Fibroblast of pulmonary artery (primary cell): Measurements from ENCODE around the gene RAI14.
"Not testable (repeated sequence)": the region's sequence is repeated elsewhere in the genome, so short reads cannot be mapped to it uniquely, and the experiment has no call there.

Source experiments
- DNase-seq: peaks from one replicate; pipeline ENCODE4 v3.0.0-alpha.2; 2010; ENCODE audit warnings: low read depth
- H3K4me3 ChIP-seq: replicated peaks from 2 replicates; pipeline ENCODE4 v1.5.1; 2011; ENCODE audit warnings: low read depth, mild to moderate bottlenecking, control low read depth, low read length, moderate library complexity
- TF ChIP-seq, protein P1 (sequence below): IDR thresholded peaks from 2 replicates; pipeline ENCODE4 v1.5.1; 2011; ENCODE audit warnings: mild to moderate bottlenecking, control low read depth, low read length, inconsistent platforms; ENCODE audit errors: missing control alignments

Gene RAI14

DNA sequence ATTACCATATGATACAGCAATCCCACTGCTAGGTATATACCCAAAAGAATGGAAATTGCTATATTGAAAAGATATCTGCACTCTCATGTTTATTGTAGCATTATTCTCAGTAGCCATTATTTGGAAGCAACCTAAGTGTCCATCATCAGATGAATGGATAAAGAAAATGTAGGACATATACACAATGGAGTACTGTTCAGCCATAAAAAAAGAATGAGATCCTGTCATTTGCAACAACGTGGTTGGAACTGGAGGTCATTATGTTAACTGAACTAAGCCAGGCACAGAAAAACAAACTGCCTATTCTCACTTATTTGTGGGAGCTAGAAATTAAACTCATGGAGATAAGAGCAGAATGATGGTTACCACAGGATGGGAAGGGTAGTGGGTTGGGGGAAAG is 119.8 kb downstream of the RAI14 start:
- no peak for DNase-seq
- H3K4me3 ChIP-seq: no peak overlapping the region
- TF ChIP-seq, protein P1, sequence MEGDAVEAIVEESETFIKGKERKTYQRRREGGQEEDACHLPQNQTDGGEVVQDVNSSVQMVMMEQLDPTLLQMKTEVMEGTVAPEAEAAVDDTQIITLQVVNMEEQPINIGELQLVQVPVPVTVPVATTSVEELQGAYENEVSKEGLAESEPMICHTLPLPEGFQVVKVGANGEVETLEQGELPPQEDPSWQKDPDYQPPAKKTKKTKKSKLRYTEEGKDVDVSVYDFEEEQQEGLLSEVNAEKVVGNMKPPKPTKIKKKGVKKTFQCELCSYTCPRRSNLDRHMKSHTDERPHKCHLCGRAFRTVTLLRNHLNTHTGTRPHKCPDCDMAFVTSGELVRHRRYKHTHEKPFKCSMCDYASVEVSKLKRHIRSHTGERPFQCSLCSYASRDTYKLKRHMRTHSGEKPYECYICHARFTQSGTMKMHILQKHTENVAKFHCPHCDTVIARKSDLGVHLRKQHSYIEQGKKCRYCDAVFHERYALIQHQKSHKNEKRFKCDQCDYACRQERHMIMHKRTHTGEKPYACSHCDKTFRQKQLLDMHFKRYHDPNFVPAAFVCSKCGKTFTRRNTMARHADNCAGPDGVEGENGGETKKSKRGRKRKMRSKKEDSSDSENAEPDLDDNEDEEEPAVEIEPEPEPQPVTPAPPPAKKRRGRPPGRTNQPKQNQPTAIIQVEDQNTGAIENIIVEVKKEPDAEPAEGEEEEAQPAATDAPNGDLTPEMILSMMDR: no peak

DNA sequence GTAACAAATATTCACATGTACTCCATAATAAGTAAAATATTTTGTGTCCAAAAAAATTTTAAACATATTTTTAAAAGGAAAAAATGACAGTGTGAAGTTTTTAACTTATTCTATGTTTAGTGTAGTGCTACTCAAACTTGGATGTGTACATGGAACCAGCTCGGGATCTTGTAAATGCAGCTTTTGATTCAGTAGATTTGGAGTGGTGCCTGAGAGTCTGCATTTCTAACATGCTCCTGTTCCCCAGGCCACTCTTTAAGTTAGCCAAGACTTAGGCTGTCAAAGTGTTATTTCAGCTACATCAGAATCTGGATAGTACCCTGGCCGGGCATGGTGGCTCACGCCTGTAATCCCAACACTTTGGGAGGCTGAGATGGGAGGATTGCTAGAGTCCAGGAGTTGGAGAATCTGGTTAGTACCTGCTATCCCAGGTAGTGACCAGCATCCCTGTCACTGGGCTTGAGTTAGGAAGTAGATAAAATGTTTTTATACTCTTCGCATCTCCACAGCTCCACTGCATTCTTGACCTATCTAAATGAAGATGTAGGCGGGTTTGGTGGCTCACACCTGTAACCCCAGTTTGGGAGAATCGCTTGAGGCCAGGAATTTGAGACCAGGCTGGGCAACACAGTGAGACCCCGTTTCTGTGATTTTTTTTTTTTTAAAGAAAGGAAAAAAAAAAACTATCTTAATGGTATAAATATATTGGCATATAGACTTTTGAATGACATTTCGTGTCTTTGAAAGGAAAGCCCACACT is 122.1 kb downstream of the RAI14 start:
- no peak overlapping the region for H3K4me3 ChIP-seq
- TF ChIP-seq, protein P1: no peak
- no peak for DNase-seq

DNA sequence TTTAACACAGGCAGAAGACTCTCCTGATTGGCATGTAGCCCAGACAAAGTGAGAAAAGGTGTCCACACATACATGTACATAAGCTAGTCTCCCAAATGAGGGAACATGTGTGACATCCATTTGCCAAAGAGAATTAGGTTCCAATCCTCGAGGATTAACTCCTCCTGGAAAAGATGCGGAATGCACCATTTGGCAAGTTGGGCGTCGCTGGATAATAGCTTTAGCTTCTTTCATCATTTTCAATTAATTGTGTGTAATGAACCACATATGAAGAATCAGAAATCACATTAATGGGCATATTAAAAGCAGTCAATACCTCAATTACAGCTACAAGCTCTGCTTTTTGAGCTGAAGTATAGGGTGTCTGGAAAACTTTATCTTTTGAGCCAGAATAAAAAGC is 127.8 kb downstream of the RAI14 start:
- DNase-seq, H3K4me3 ChIP-seq: not testable (repeated sequence)

DNA sequence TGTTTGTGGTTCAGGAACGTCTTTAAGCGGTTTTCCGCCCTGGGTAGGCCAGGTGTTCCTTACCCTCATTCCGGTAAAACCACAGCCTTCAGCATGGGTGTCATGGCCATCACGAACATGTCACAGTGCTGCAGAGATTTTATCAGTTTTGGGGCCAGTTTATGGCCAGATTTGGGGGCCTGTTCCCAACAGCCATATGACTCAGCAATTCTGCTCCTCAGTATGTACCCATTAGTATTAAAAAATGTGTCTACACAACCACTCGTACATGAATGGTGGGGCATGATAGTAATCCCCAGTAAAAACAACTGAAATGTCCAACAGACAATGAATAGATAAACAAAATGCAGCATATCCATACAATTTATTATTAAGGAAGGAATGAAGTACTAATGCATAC is 130.9 kb downstream of the RAI14 start:
- H3K4me3 ChIP-seq: no peak overlapping the region
- DNase-seq: no peak
- TF ChIP-seq, protein P1: no peak

DNA sequence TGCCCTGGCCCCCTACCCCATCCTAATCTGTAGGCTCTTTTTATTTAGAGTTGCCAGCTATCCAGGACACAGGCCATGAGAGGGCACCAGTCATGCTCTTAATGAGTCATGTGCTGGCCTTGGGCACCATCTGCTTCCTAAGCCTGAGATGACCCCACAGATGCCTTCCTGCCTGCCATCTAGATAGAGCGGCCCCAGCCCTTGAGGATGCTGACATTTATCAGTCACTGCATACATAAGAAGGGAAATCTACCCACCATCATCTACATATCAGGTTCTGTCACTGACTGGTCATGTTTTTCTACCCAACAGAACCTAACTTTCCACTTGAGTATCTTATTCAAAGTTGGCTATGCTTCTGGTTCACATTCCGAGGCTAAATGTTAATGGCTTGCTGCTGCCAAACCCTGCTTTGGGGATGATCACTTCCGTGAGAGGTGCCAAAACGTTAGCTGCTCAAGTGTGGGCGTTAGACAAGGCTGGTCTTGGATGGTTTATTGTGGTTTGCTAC is 132.9 kb downstream of the RAI14 start:
- DNase-seq: peak; percentile 73
- TF ChIP-seq, protein P1: no peak
- no peak overlapping the region for H3K4me3 ChIP-seq

DNA sequence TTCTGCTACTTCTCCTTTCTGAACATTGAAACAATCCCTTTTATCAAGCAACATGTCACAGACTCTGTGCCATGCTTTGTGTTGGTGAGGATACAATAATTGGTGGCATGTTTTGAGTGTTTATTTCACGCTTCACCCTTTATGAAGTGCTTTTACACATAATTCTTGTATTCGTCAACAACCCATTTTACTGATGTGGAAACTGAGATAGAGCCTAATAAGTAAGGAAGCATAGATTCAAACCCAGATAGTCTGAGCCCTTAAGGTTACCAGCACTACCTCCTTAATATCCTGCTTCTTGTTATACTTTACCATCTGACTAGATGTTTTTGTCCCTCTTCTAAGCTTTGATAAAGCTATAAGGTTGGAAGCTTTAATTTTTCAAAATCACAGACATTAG is 133.5 kb downstream of the RAI14 start:
- TF ChIP-seq, protein P1: no peak
- H3K4me3 ChIP-seq: no peak overlapping the region
- no peak for DNase-seq

DNA sequence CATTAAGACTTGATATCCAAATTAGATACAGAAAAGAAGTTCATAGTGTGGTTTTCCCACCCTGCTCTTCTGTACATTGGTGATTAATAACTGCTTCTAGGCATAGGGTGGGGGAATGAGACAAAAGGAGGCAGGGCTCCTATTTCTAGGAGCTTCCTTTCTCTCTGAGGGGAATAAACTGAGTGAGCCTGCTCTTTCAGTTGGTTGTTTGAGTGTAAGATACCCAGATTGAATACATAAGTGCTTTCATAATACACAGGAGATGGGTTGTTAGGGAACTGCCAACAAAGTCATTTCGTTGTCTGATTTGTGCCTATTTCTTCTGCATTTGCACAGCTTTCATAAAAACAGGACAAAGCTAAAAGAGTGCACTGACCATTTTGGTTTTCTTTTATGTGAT is 133.9 kb downstream of the RAI14 start:
- TF ChIP-seq, protein P1: no peak
- DNase-seq: peak; percentile 20
- no peak overlapping the region for H3K4me3 ChIP-seq
